Measurements from ENCODE around the gene ZBTB45. TPM values are rescaled to one million over a fixed set of nuclear protein-coding genes. Genes with fewer than 3 reads are reported as not detected.
A peak's percentile ranks its signal among the peaks of the same experiment; 100 is the strongest.

The ZBTB45 gene
- total and polyA plus RNA-seq, 9 of the 15 experiments (the other 6 are each of a cell fraction or from before 2014, with no cell fraction given) = 0.08 to 16.1 (median 1.8) TPM

GRCh38 chr19:58466760-58467589 lies 52.6 kb downstream of the ZBTB45 start, which contains the start of gene ZNF324 (continued):
- TF ChIP-seq ZNF639 (CRISPR knock-in tag; conservative IDR thresholded peaks at IDR 0.05 in 1 of 2, IDR thresholded peaks at IDR 0.05 in 1 of 2) = no peak
- no peak for TF ChIP-seq ZNF12 (CRISPR knock-in tag; IDR thresholded peaks at IDR 0.05)
- TF ChIP-seq TAF1 (IDR thresholded peaks at IDR 0.05; ENCODE audit: control insufficient read depth, extremely low read depth, insufficient read depth, low read length, severe bottlenecking) = peak; percentile 62
- peak; percentile 47 for TF ChIP-seq SP2 (IDR thresholded peaks at IDR 0.05; ENCODE audit: extremely low read depth, low read depth, low read length, poor library complexity, severe bottlenecking)
- TF ChIP-seq SOX6 (IDR thresholded peaks at IDR 0.05) = 0 out of 2 replicates have a peak, but pooled peaks have one; percentile 16
- no peak for TF ChIP-seq MCM5 (IDR thresholded peaks at IDR 0.05; ENCODE audit: low read depth)
- peak; percentile 97 for TF ChIP-seq CXXC5 (CRISPR knock-in tag; IDR thresholded peaks at IDR 0.05)
- no peak for TF ChIP-seq HDAC3 (IDR thresholded peaks at IDR 0.05; ENCODE audit: borderline replicate concordance, partially characterized antibody)
- TF ChIP-seq NUFIP1 (IDR thresholded peaks at IDR 0.05; ENCODE audit: partially characterized antibody) = no peak
- peak; percentile 45; the same call in 1 of the 2 replicates for TF ChIP-seq CREB3L1 (IDR thresholded peaks at IDR 0.05; ENCODE audit: borderline replicate concordance, low read depth)
- peak; percentile 92 for TF ChIP-seq POLR2G (IDR thresholded peaks at IDR 0.05; ENCODE audit: low read depth, low read length)
- TF ChIP-seq POLR2B (IDR thresholded peaks at IDR 0.05; ENCODE audit: low read depth, partially characterized antibody) = peak; percentile 49
- peak; percentile 74; the same call in 1 of the 2 replicates for TF ChIP-seq PKNOX1 (IDR thresholded peaks at IDR 0.05)
- TF ChIP-seq NFYB (IDR thresholded peaks at IDR 0.05; ENCODE audit: extremely low read depth, insufficient read length) = peak; percentile 89
- no peak for TF ChIP-seq CEBPB (tag; IDR thresholded peaks at IDR 0.05)
- no peak for TF ChIP-seq CHCHD3 (CRISPR knock-in tag; IDR thresholded peaks at IDR 0.05)
- no peak for TF ChIP-seq CBX2 (IDR thresholded peaks at IDR 0.05; ENCODE audit: insufficient read depth, low read length, poor library complexity, severe bottlenecking)
- peak in 1 of 2 experiments; percentile 55; a peak in 1 of 4 replicates for TF ChIP-seq CSDE1 (IDR thresholded peaks at IDR 0.05)
- peak; percentile 99 for TF ChIP-seq TOE1 (IDR thresholded peaks at IDR 0.05; ENCODE audit: borderline replicate concordance)
- no peak for TF ChIP-seq TOE1 (CRISPR knock-in tag; IDR thresholded peaks at IDR 0.05; ENCODE audit: borderline replicate concordance, low read depth)
- TF ChIP-seq DMBX1 (CRISPR knock-in tag; IDR thresholded peaks at IDR 0.05; ENCODE audit: borderline replicate concordance) = no peak
- no peak for TF ChIP-seq MTA2 (IDR thresholded peaks at IDR 0.05; ENCODE audit: low read depth)
- TF ChIP-seq NFIC (IDR thresholded peaks at IDR 0.05) = peak; percentile 26
- peak; percentile 99 for TF ChIP-seq RAD51 (IDR thresholded peaks at IDR 0.05; ENCODE audit: borderline replicate concordance, low read depth)

Measured in K562 (cell line).